CD14-positive monocyte (primary cell): ENCODE data around the gene GMEB2. TPM values are rescaled to one million over a fixed set of nuclear protein-coding genes. Genes with fewer than 3 reads are reported as not detected.

Experiments
- DNase-seq, 3 donors: peaks; one replicate each; pipeline ENCODE4 v3.0.0-alpha.2; 2011 to 2022
- H2AFZ ChIP-seq: 2 replicates; pipeline ENCODE4 v1.6.0; 2012; ENCODE audit warnings: mild to moderate bottlenecking, low read depth, low read length, inconsistent platforms; ENCODE audit not compliant: insufficient read depth, poor library complexity, severe bottlenecking
- H3K27ac ChIP-seq, 2 donors: 1 replicate in 1 of 2; 2 replicates in 1 of 2; pipeline ENCODE4 v1.5.1; 2012 to 2013; ENCODE audit warnings: low read length in 2 of 2, control low read depth in 1 of 2, inconsistent platforms in 1 of 2, low read depth in 1 of 2, mild to moderate bottlenecking in 1 of 2
- H3K27me3 ChIP-seq, 2 donors: one replicate each; pipeline versions ENCODE4 v1.6.0 to v1.6.1; 2011 to 2013; ENCODE audit warnings: low read length in 2 of 2; ENCODE audit not compliant: control insufficient read depth in 2 of 2, insufficient read depth in 2 of 2
- H3K36me3 ChIP-seq, 2 donors: replicated peaks in 1 of 2; 1 replicate in 1 of 2; 2 replicates in 1 of 2; pipeline versions ENCODE4 v1.5.1 to v1.6.1; 2012 to 2013; ENCODE audit warnings: low read length in 2 of 2, control low read depth in 1 of 2, inconsistent platforms in 1 of 2, mild to moderate bottlenecking in 1 of 2; ENCODE audit not compliant: insufficient read depth in 2 of 2, control insufficient read depth in 1 of 2
- H3K4me1 ChIP-seq, 2 donors: 1 replicate in 1 of 2; 2 replicates in 1 of 2; pipeline versions ENCODE4 v1.5.1 to v1.6.1; 2012 to 2013; ENCODE audit warnings: low read length in 2 of 2, control low read depth in 1 of 2, inconsistent platforms in 1 of 2, mild to moderate bottlenecking in 1 of 2, moderate library complexity in 1 of 2; ENCODE audit not compliant: insufficient read depth in 2 of 2, control insufficient read depth in 1 of 2
- H3K4me2 ChIP-seq: replicated peaks from 2 replicates; pipeline ENCODE3; 2012; ENCODE audit warnings: low read length, moderate library complexity, mild to moderate bottlenecking; ENCODE audit not compliant: poor library complexity, severe bottlenecking; ENCODE audit errors: extremely low read depth
- H3K4me3 ChIP-seq, 3 experiments: fragments of 200-600 bp in 1 of 3; sonication (generic) in 1 of 3; replicated peaks in 1 of 3; 1 replicate in 2 of 3; 2 replicates in 1 of 3; pipeline ENCODE4 v1.5.1; 2011 to 2013; ENCODE audit warnings: low read length in 3 of 3, mild to moderate bottlenecking in 3 of 3, control low read depth in 2 of 3, low read depth in 2 of 3, inconsistent platforms in 1 of 3, moderate library complexity in 1 of 3
- H3K79me2 ChIP-seq: 2 replicates; pipeline ENCODE4 v1.6.0; 2012; ENCODE audit warnings: mild to moderate bottlenecking, control low read depth, inconsistent platforms, low read length, moderate library complexity; ENCODE audit not compliant: insufficient read depth
- H3K9ac ChIP-seq: 2 replicates; pipeline ENCODE4 v1.6.0; 2017; ENCODE audit warnings: low read length, mild to moderate bottlenecking; ENCODE audit not compliant: insufficient read depth, poor library complexity, severe bottlenecking
- H3K9me3 ChIP-seq, 2 donors: replicated peaks in 1 of 2; 1 replicate in 1 of 2; 2 replicates in 1 of 2; pipeline versions ENCODE4 v1.5.1 to v1.6.1; 2012 to 2013; ENCODE audit warnings: low read length in 2 of 2, control low read depth in 1 of 2; ENCODE audit not compliant: control insufficient read depth in 1 of 2, insufficient read depth in 1 of 2
- H4K20me1 ChIP-seq: 2 replicates; pipeline ENCODE4 v1.6.0; 2012; ENCODE audit warnings: mild to moderate bottlenecking, low read length, control low read depth, moderate library complexity; ENCODE audit not compliant: insufficient read depth
- H3K27ac Mint-ChIP-seq, 7 donors: one replicate each; pipeline ENCODE4 v1.8.0; 2020; ENCODE audit warnings: mild to moderate bottlenecking in 7 of 7, mixed read lengths in 7 of 7, moderate library complexity in 6 of 7, inconsistent platforms in 2 of 7
- H3K27me3 Mint-ChIP-seq, 3 donors: one replicate each; pipeline ENCODE4 v1.8.0; 2021 to 2022; ENCODE audit warnings: low read depth in 3 of 3, mild to moderate bottlenecking in 3 of 3, mixed read lengths in 3 of 3, moderate library complexity in 3 of 3, inconsistent platforms in 1 of 3
- H3K36me3 Mint-ChIP-seq, 2 donors: one replicate each; pipeline ENCODE4 v1.8.0; 2020; ENCODE audit warnings: mixed read lengths in 2 of 2, inconsistent platforms in 1 of 2, mild to moderate bottlenecking in 1 of 2
- H3K4me1 Mint-ChIP-seq: one replicate; pipeline ENCODE4 v1.8.0; 2020; ENCODE audit warnings: mild to moderate bottlenecking, mixed read lengths
- H3K4me3 Mint-ChIP-seq, 2 donors: one replicate each; pipeline ENCODE4 v1.8.0; 2020; ENCODE audit warnings: mild to moderate bottlenecking in 2 of 2, mixed read lengths in 2 of 2, moderate library complexity in 1 of 2
- H3K9me3 Mint-ChIP-seq, 7 donors: one replicate each; pipeline ENCODE4 v1.8.0; 2020 to 2022; ENCODE audit warnings: mixed read lengths in 7 of 7, mild to moderate bottlenecking in 6 of 7, moderate library complexity in 6 of 7, inconsistent platforms in 2 of 7
- WGBS: methylation state at CpG from one replicate; pipeline ENCODE4 v1.1.5; 2013; ENCODE audit warnings: missing lambda C conversion rate; ENCODE audit not compliant: insufficient coverage; 5-methylcytosine and 5-hydroxymethylcytosine counted together
- intact Hi-C, 2 donors: fragments of 100-400 bp; cut with micrococcal nuclease; formaldehyde crosslinking; loops; one replicate each; pipeline versions ENCODE4 v1.15.0 to v1.15.1; 2023
- polyA plus RNA-seq, 3 donors: library from polyadenylated mRNA; depleted of rRNA in 1 of 3; unstranded in 2 of 3; stranded (reverse) in 1 of 3; fragments of 300-500 nt in 2 of 3; fragments of >200 nt in 1 of 3; fragmentation: Illumina TruSeq in 2 of 3; gene quantifications; 1 replicate in 2 of 3; 2 replicates in 1 of 3; pipeline ENCODE4 v1.2.3, GENCODE V29; 2012 to 2021
- TF ChIP-seq, protein P1 (sequence below): fragments of 200-600 bp; IDR thresholded peaks from one replicate; pipeline ENCODE4 v1.8.0; 2022; ENCODE audit warnings: antibody characterized with exemption, mild to moderate bottlenecking

Gene GMEB2
- polyA plus RNA-seq, 3 donors: 2.7 to 11.7 (median 3.8) TPM

DNA sequence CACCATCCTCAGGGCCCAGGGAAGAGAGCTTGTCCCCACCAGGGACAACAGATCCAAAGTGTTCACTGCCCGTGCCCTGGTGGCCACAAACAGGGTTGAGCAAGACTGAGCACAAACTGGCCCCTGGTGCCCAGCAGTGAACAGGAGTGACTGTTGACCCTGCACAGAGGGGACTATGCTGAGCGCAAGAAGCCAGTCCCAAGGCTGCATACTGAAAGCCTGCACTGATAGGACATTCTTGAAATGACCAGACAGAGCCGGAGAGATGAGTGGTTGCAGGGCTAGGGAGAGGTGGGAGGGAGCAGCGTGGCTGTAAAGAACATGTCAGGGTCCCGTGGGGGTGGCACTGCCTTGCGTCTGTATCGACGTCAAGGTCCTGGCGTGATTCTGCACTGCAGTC lies 75.8 kb downstream of the GMEB2 start:
- Histone ChIP-seq H3K9ac (no peak overlapping the region), H3K9me3 (peaks cover 0 to 7% of the 10 kb centered on the region in 2 donors), H3K27me3 (peaks cover 2 to 69% of the 10 kb centered on the region in 2 donors), H3K27ac (no peak overlapping the region), H4K20me1 (peaks cover 16% of the 10 kb centered on the region), H2AFZ (no peak overlapping the region), H3K4me3 (no peak overlapping the region), H3K4me1 (peaks cover 15 to 22% of the 10 kb centered on the region in 2 donors), H3K4me2 (no peak overlapping the region), H3K79me2 (no peaks in the 10 kb centered on the region), H3K36me3 (no peaks in the 10 kb centered on the region)
- intact Hi-C loops: no loop called here
- H3K4me3 Mint-ChIP-seq: peak overlapping the region in 1 of 2 donors; percentile 7
- 92% methylated on average over 9 of the region's 9 CpGs for WGBS
- H3K27ac Mint-ChIP-seq: no peak overlapping the region
- H3K4me1 Mint-ChIP-seq: peaks cover 10% of the 10 kb centered on the region
- H3K9me3 Mint-ChIP-seq: peaks cover 2 to 11% (median 6%) of the 10 kb centered on the region in 7 donors
- DNase-seq: no peak
- H3K27me3 Mint-ChIP-seq: peaks cover 52 to 95% (median 69%) of the 10 kb centered on the region in 3 donors
- no peaks in the 10 kb centered on the region for H3K36me3 Mint-ChIP-seq
- TF ChIP-seq, protein P1, sequence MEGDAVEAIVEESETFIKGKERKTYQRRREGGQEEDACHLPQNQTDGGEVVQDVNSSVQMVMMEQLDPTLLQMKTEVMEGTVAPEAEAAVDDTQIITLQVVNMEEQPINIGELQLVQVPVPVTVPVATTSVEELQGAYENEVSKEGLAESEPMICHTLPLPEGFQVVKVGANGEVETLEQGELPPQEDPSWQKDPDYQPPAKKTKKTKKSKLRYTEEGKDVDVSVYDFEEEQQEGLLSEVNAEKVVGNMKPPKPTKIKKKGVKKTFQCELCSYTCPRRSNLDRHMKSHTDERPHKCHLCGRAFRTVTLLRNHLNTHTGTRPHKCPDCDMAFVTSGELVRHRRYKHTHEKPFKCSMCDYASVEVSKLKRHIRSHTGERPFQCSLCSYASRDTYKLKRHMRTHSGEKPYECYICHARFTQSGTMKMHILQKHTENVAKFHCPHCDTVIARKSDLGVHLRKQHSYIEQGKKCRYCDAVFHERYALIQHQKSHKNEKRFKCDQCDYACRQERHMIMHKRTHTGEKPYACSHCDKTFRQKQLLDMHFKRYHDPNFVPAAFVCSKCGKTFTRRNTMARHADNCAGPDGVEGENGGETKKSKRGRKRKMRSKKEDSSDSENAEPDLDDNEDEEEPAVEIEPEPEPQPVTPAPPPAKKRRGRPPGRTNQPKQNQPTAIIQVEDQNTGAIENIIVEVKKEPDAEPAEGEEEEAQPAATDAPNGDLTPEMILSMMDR: no peak

- TF ChIP-seq, protein P1: no peak
- intact Hi-C loops: no loop called here
- no peak overlapping the region for H3K27ac Mint-ChIP-seq
- no peak overlapping the region for H3K4me2 ChIP-seq
- H3K4me1 Mint-ChIP-seq: peaks cover 12% of the 10 kb centered on the region
- H3K9ac ChIP-seq: no peak overlapping the region
- H3K27me3 ChIP-seq: peaks cover 2 to 65% of the 10 kb centered on the region in 2 donors
- H3K79me2 ChIP-seq: no peaks in the 10 kb centered on the region
- 90% methylated on average over 14 of the region's 18 CpGs for WGBS
- H3K27ac ChIP-seq: no peak overlapping the region
- H3K4me3 ChIP-seq: no peak overlapping the region
- peaks cover 48 to 94% (median 63%) of the 10 kb centered on the region in 3 donors for H3K27me3 Mint-ChIP-seq
- no peak for DNase-seq
- H3K9me3 Mint-ChIP-seq: peaks cover 2 to 11% (median 6%) of the 10 kb centered on the region in 7 donors
- H3K4me1 ChIP-seq: peaks cover 15 to 22% of the 10 kb centered on the region in 2 donors
- H3K9me3 ChIP-seq: peaks cover 0 to 7% of the 10 kb centered on the region in 2 donors
- H2AFZ ChIP-seq: no peak overlapping the region
- no peaks in the 10 kb centered on the region for H3K36me3 ChIP-seq
- H3K36me3 Mint-ChIP-seq: no peaks in the 10 kb centered on the region
- peak overlapping the region in 1 of 2 donors; percentile 24 for H3K4me3 Mint-ChIP-seq
- peaks cover 7% of the 10 kb centered on the region for H4K20me1 ChIP-seq
These were observed 77.1 kb downstream of the GMEB2 start for GRCh38 chr20:63549679-63550282.
